Cerebellar cortex (tissue), 1 donor: ENCODE results near the gene MAPK11.
A peak's percentile ranks its signal among the peaks of the same experiment; 100 is the strongest.

Experiments
- DNase-seq: peaks from one replicate; pipeline ENCODE4 v3.0.0-alpha.2; 2015; ENCODE audit warnings: low spot score

Gene MAPK11

GRCh38 chr22:50269970-50270665 is at the start of gene MAPK11:
MAPK11 (minus strand) TSS chr22:50270380; CDS start chr22:50270292, 88 bp downstream.
- no peak for DNase-seq

- no peak for DNase-seq
Measured at GRCh38 chr22:50319503-50319951, 49.3 kb upstream of the MAPK11 start.

- DNase-seq, result no peak
Measured at GRCh38 chr22:50318698-50319411, 48.7 kb upstream of the MAPK11 start.

- DNase-seq, result no peak
Measured at GRCh38 chr22:50318356-50318697, 48.1 kb upstream of the MAPK11 start.

GRCh38 chr22:50317674-50318073 is 47.5 kb upstream of the MAPK11 start:
- DNase-seq, result no peak

- DNase-seq, result no peak
Measured at GRCh38 chr22:50317178-50317577, 47.0 kb upstream of the MAPK11 start.

GRCh38 chr22:50316114-50317065 is 46.2 kb upstream of the MAPK11 start:
- no peak for DNase-seq

- DNase-seq, result no peak
Measured at GRCh38 chr22:50315289-50316113, 45.3 kb upstream of the MAPK11 start.

GRCh38 chr22:50314455-50315288 is 44.5 kb upstream of the MAPK11 start:
- no peak for DNase-seq

- no peak for DNase-seq
Measured at GRCh38 chr22:50314081-50314454, 43.9 kb upstream of the MAPK11 start.

GRCh38 chr22:50313600-50313999 is 43.4 kb upstream of the MAPK11 start:
- no peak for DNase-seq

GRCh38 chr22:50313021-50313420 is 42.8 kb upstream of the MAPK11 start:
- no peak for DNase-seq

- DNase-seq, result no peak
Measured at GRCh38 chr22:50312371-50312770, 42.2 kb upstream of the MAPK11 start.

GRCh38 chr22:50311606-50312351 is 41.6 kb upstream of the MAPK11 start:
- DNase-seq, result no peak

- DNase-seq, result no peak
Measured at GRCh38 chr22:50310949-50311444, 40.8 kb upstream of the MAPK11 start.

- no peak for DNase-seq
Measured at GRCh38 chr22:50310031-50310722, 40.0 kb upstream of the MAPK11 start.

- DNase-seq, result no peak
Measured at GRCh38 chr22:50309601-50309991, 39.4 kb upstream of the MAPK11 start.

- no peak for DNase-seq
Measured at GRCh38 chr22:50308986-50309600, 38.9 kb upstream of the MAPK11 start.

- DNase-seq, result peak; percentile 70
Measured at GRCh38 chr22:50308597-50308935, 38.4 kb upstream of the MAPK11 start.
